Activated CD4-positive, alpha-beta T cell treated with anti-CD3 and anti-CD28 coated beads for 48 hours (primary cell): ENCODE data around the gene APBA3.
A peak's percentile ranks its signal among the peaks of the same experiment; 100 is the strongest.

Experiments used
- DNase-seq: peaks from one replicate; pipeline ENCODE4 v3.0.0-alpha.2; 2020

APBA3 gene

DNA sequence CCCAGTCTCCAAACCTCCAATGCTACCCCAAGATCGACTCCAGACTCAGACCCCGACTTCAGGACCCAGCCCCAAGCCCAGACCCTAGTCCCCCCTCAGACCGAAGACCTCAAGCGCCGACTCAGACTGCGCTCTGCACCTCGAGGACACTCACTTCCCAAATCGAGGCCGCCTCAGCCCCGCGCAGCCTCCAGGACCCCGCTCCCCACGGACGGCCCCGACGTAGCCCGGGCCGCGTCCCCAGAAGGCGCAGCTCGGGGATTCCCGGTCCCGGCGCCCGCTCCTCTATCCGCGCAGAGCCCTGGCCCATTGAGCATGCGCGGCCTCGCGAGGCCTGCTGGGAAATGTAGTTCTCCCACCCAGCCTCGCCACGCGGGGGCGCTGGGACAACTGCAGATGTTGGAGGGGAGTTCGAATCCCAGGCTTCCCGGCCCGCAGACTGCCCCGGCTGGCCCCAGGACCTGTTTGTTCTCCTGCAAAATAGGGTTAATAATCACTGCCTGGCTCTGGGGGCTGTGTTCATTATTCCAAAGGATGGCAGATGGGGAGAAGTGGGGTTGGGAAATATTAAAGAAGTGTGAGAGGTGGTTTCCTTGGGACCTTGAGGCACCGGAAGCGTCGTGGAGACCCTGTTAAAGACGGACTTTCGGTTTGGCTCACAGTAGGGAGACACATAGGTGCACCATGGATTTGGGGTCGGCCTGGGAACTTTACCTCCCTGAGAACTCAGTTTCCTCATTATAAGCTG lies at the start of gene APBA3:
TSS of gene APBA3 (minus strand) at position 311 of the 748 bp plus-strand sequence. CDS start 1,428 bp downstream, outside the sequence.
- DNase-seq = peak; percentile 98

GRCh38 chr19:3810708-3811355 lies 49.3 kb upstream of the APBA3 start:
- no peak for DNase-seq

DNA sequence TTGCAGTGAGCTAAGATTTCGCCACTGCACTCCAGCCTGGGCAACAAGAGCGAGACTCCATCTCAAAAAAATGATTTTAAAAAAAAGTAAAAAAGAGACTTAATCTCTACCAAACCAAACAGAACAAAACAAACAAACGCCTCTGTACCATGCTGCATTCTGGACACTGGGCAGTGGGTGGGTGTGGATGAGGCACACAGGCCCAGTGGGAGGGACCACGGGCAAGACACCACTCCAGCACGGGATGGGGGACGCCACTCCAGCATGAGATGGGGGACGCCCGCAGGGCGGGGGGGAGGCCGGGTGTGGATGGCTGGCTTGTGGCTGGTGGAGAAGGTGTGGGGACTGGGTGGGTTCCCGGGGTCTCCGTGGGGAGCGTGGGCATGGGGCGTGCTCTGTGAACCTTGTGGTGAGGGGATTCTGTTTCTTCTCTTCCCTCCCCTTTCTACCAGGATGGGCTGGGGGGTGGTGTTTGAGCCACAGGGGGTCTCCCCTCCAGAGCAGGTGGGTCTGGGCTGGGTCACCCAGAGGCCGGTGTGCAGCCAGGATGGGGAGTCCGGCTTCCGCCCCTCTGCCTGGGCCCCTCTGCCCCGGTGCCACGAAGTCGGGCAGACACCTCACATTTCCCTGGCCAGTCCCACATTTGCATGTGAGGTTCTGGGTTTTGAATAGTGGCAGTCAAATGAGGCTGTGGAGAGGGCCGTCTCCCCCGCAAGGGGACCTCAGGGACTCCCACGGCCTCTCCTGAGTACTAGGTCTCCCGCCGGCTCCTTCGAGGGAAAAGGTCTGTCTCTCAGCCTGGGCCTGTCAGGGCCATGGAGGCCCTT lies 48.6 kb upstream of the APBA3 start:
- no peak for DNase-seq

GRCh38 chr19:3808420-3809143 lies 47.1 kb upstream of the APBA3 start:
- DNase-seq = no peak

GRCh38 chr19:3807574-3808354 lies 46.3 kb upstream of the APBA3 start:
- DNase-seq = no peak

DNA sequence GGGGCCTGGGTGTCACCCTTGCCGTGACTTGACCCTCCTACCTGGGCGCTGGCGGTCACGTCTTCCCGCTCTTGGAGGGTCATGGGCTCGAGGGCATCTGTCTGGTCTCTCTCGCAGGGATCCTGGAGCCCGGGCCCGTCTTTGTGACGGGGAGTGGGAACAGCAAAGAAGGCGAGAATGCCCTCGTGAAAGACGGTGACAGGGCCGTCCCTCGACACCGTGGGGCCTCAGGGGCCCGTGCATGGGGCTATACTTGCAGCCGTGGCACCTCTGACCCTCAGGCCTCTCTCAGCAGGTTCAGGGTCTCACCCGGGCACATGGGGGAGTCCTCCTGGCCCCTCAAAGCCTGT lies 45.6 kb upstream of the APBA3 start:
- no peak for DNase-seq

GRCh38 chr19:3805859-3806258 lies 44.4 kb upstream of the APBA3 start:
- no peak for DNase-seq

GRCh38 chr19:3804429-3804828 lies 42.9 kb upstream of the APBA3 start:
- no peak for DNase-seq

DNA sequence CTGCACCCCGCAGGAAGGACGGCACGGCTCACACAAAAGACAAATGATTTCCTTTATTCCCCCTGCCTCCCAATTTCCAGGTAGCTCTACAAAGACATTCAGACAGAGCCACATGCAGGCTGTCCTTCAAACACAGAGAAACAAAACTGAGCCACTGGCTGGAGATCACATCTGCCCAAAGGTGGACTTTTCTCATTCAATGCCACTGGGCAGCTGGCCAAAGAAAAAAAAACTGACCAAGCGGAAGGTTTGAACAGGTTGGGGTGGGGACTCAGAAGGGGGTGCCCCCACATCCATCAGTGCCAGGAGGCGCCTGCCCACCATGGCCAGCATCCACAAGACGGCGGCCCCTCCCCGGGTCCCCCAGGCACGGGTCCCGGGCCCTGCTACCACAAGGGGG lies 42.5 kb upstream of the APBA3 start:
- DNase-seq = no peak

DNA sequence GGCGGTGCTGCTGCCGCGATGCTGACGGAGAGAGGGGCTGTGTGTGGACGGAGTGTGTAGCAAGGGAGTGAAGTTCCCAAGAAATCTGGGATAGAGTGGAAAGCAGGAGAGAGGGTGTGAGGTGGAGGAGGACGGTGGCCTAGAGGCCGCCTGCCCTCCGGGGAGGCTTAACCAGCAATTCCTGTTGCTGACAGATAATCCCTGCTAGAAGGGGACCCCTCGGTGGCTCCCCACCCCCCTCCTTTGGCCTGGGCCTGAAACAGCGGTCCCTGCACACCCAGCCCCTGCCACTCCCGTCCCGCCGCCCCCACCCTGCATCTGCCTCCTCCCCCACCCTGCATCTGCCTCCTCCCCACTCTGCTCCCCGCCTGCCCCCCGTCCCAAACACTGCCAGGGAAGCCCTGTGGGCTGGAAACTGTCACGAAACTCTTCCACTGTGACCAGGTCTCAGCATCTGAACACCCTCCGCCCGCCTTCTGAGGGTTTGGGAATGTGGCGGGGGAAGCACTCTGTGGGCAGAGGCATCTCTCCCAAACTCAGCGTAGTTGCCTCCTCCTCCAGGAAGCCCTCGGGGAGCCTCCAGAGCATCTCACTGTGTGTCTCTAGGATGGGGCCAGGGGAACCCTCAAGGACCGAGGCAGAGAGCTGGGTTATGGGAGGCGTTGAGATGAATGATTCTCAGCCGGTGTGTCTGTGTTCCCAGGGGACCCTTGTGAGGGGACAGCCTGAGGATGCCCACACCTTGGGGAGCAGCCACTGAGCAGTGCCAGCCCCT lies 41.8 kb upstream of the APBA3 start:
- DNase-seq = no peak

GRCh38 chr19:3801412-3802096 lies 40.1 kb upstream of the APBA3 start:
- peak; percentile 61 for DNase-seq

- no peak for DNase-seq
Measured at GRCh38 chr19:3800996-3801395, 39.5 kb upstream of the APBA3 start.

DNA sequence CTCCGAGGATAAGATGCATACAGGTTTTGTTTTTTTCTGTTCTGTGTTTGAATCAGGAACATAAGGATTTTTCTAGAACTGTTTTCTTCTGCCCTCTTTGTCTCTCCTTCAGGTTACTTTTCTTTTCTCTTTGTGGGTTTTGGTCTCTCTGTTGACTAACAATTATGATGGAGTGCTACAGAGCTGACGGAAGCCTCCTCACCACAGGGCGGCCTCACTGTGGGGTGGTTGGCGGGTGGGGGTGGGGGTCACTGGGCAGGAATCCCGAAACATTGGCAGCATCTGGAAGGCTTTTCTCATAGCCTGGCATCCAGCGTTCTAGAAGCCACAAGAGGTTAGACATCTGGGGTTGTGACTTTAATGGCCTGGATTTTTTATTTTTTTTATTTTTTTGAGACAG lies 36.6 kb upstream of the APBA3 start:
- DNase-seq = no peak

- no peak for DNase-seq
Measured at GRCh38 chr19:3796358-3796757, 34.9 kb upstream of the APBA3 start.

- DNase-seq = no peak
Measured at GRCh38 chr19:3793799-3794198, 32.3 kb upstream of the APBA3 start.

GRCh38 chr19:3792114-3792513 lies 30.6 kb upstream of the APBA3 start:
- no peak for DNase-seq

DNA sequence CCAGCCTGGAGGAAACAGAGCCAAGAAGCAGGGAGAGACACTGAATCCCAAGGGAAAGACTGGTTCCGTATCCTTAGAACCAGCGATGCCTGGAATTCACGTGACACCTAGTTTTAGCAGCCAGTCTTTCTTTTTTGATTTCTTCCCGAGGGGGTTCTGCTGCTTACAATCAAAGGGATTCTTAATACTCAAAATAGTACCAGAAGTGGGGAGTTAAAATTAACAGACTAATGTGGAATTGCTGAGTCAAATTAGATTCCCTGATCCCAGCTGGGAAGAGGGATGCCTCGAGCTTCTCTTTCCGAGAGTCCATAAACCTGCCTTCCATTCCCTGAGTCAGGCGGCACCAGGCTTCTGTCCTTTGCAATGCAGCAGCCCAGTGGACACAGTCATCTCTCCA lies 29.4 kb upstream of the APBA3 start:
- no peak for DNase-seq

- no peak for DNase-seq
Measured at GRCh38 chr19:3790209-3790734, 28.8 kb upstream of the APBA3 start.

DNA sequence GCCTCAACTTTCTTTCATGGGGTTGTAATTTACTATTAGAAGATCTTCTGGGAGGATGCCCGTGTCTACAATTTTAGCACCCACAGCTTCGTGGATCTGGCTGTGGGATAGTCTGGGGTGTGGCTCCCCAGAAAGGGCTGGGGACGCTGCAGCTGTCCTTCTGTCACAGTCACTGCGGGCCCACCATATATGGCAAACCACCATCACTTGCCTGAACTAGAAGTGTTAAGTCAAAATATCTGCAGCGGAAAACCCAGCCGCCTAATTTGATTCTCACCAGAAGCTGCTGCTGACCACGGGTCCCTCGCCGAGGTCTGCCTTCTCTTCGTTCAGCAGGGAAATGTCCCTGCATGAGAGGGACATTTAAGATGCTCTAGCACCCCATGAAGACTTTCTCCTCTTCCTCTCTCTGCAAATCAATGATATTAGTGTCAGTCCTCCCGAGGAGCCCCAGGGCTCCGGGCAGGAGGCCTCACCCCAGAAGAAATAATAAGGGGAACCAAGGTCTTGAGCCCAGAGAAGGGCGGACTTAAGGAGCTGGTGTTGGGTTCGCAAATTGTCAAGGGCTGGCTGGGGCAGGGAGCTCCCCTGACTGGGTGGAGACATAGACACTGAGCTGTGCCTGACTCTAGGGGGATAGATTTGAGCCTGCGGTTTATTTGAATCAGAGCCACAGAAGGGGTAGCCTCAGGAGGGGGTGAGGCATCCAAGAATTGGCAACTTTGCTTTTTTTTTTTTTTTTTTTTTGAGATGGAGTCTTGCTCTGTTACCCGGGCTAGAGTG lies 27.7 kb upstream of the APBA3 start:
- DNase-seq = no peak
